Panc1 (cell line): ENCODE measurements around the gene LINC00305. TPM values are rescaled to one million over a fixed set of nuclear protein-coding genes. Genes with fewer than 3 reads are reported as not detected.

ENCODE experiments used
- ATAC-seq: fragments of 200-7000 bp; cut with Tn5 transposase; 2 replicates; pipeline ENCODE4 v1.9.1; 2020; ENCODE audit warnings: mild to moderate bottlenecking, moderate library complexity
- BruUV-seq: library from RNA; stranded (reverse); fragments of 400-500 nt; replicated peaks from 2 replicates; lab custom pipeline; 2021; lab: Mats Ljungman, UMichigan
- CTCF ChIA-PET: fragments of 300-600 bp; sonication (Branson Sonifier 250); formaldehyde crosslinking; loops from one replicate; lab custom pipeline; 2022; ENCODE audit warnings: antibody characterized with exemption; lab: Charles Lee
- POLR2A ChIA-PET: fragments of 300-600 bp; sonication (Branson Sonifier 250); formaldehyde crosslinking; loops from one replicate; lab custom pipeline; 2022; ENCODE audit warnings: antibody characterized with exemption; lab: Charles Lee
- DNase-seq: peaks from one replicate; pipeline ENCODE4 v3.0.0-alpha.2; 2010; ENCODE audit warnings: low read depth, low spot score
- H3K27ac ChIP-seq: 2 replicates; pipeline ENCODE4 v1.5.1; 2011; ENCODE audit warnings: mild to moderate bottlenecking, low read length, inconsistent platforms
- H3K27me3 ChIP-seq: fragments of 200-500 bp; sonication (Bioruptor generic); 2 replicates; pipeline ENCODE4 v1.6.0; 2014; ENCODE audit warnings: low read length, inconsistent platforms; ENCODE audit not compliant: control insufficient read depth, insufficient read depth
- H3K36me3 ChIP-seq: fragments of 200-500 bp; sonication (Bioruptor generic); 2 replicates; pipeline ENCODE4 v1.5.1; 2014; ENCODE audit warnings: inconsistent platforms, mild to moderate bottlenecking, low read length, moderate library complexity; ENCODE audit not compliant: control insufficient read depth, insufficient read depth
- H3K4me1 ChIP-seq: 2 replicates; pipeline ENCODE4 v1.5.1; 2011; ENCODE audit warnings: inconsistent platforms, mild to moderate bottlenecking, low read length, moderate library complexity; ENCODE audit not compliant: control insufficient read depth, insufficient read depth
- H3K4me3 ChIP-seq, 2 experiments: 2 replicates each; pipeline ENCODE4 v1.5.1; 2011 to 2012; ENCODE audit warnings: low read depth in 2 of 2, low read length in 2 of 2, mild to moderate bottlenecking in 2 of 2, inconsistent platforms in 1 of 2, moderate library complexity in 1 of 2
- H3K9me3 ChIP-seq: fragments of 200-500 bp; sonication (Bioruptor generic); 2 replicates; pipeline ENCODE4 v1.5.1; 2014; ENCODE audit warnings: low read depth, mild to moderate bottlenecking, inconsistent platforms, low read length, moderate library complexity; ENCODE audit not compliant: control insufficient read depth, insufficient read depth
- CTCF ChIP-seq: fragments of 450-650 bp; IDR thresholded peaks from 2 replicates; pipeline ENCODE4 v1.5.1; 2017; ENCODE audit warnings: mild to moderate bottlenecking
- POLR2AphosphoS5 ChIP-seq: IDR thresholded peaks from 2 replicates; pipeline ENCODE4 v1.6.1; 2012; ENCODE audit warnings: mild to moderate bottlenecking, low read depth, low read length, moderate library complexity
- SIN3A ChIP-seq: IDR thresholded peaks from 2 replicates; pipeline ENCODE4 v1.6.1; 2012; ENCODE audit warnings: low read depth, mild to moderate bottlenecking, low read length, moderate library complexity, borderline replicate concordance; ENCODE audit not compliant: insufficient read depth
- TCF7L2 ChIP-seq: IDR thresholded peaks from 2 replicates; pipeline ENCODE4 v1.6.1; 2011; ENCODE audit warnings: mild to moderate bottlenecking, low read depth, low read length, inconsistent platforms
- in situ Hi-C: cut with HindIII; loops from 2 replicates; pipeline ENCODE4 v1.10.0; 2016; ENCODE audit warnings: low sequenced_read_pairs, low pct_unique_long_range_greater_than_20kb
- intact Hi-C: fragments of 100-400 bp; cut with micrococcal nuclease; formaldehyde crosslinking; loops from one replicate; pipeline ENCODE4 v1.10.0; 2022; ENCODE audit not compliant: unreplicated experiment
- total RNA-seq: library from RNA; stranded (reverse); gene quantifications from one replicate; pipeline ENCODE4 v1.2.1, GENCODE V29; 2021; ENCODE audit not compliant: unreplicated experiment
- TF ChIP-seq, protein P1 (sequence below), 2 experiments: IDR thresholded peaks; 2 replicates each; pipeline ENCODE4 v1.6.1; 2011 to 2012; ENCODE audit warnings: low read depth in 2 of 2, control low read depth in 1 of 2, low read length in 1 of 2, mild to moderate bottlenecking in 1 of 2, moderate library complexity in 1 of 2; ENCODE audit not compliant: insufficient read depth in 1 of 2

Gene LINC00305
- total RNA-seq, 1 experiment from 2014 or later = not detected

GRCh38 chr18:64164883-64165282, 16.0 kb upstream of the LINC00305 start:
- no peak for DNase-seq
- CTCF ChIA-PET = interaction anchor here (0.6 kb wide), 1 partner anchor 127 kb away, joined by 3 read pairs; no protein-coding TSS in a partner anchor
- in situ Hi-C loops = no loop called here
- BruUV-seq = no TSS peak
- no peak for TF ChIP-seq TCF7L2
- no peak for TF ChIP-seq POLR2AphosphoS5
- no peak for ATAC-seq
- H3K4me1 ChIP-seq = no peaks in the 10 kb centered on the region
- H3K27ac ChIP-seq = no peak overlapping the region
- intact Hi-C loops = no loop called here
- no peaks in the 10 kb centered on the region for H3K36me3 ChIP-seq
- POLR2A ChIA-PET = no interaction called here
- no peak overlapping the region for H3K4me3 ChIP-seq
- no peaks in the 10 kb centered on the region for H3K9me3 ChIP-seq
- no peaks in the 10 kb centered on the region for H3K27me3 ChIP-seq

DNA sequence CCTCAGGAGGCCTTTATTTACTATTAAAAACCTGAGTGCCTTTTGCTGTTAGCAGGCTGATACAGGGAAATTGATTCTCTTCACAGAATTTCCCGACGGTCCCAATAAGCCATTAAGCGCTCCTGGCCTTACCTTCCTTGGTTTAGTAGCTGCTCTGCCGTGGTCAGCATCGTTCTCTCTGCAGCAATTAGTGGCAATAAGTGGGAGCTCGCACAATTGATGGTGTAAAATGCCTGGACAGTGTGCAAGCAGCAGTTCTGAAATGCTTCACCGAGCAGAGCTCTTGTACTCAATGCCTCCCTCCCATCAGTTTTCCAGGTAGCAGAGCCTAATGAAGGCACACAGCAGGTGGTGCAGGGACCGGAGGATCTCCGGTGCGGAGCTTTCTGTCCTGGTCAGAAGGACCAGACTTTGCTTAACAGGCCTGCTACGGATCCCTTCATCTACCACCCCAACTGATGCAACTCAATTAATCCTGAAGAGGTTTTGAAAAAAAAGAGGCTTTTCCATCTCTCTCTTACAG, 1.1 kb upstream of the LINC00305 start:
- Histone ChIP-seq H3K36me3 (no peaks in the 10 kb centered on the region), H3K4me3 (no peak overlapping the region), H3K27ac (no peak overlapping the region), H3K9me3 (no peaks in the 10 kb centered on the region), H3K27me3 (no peaks in the 10 kb centered on the region), H3K4me1 (no peaks in the 10 kb centered on the region)
- in situ Hi-C loops = no loop called here
- ATAC-seq = no peak
- intact Hi-C loops = no loop called here
- DNase-seq = no peak
- ChIA-PET CTCF (no interaction called here), POLR2A (no interaction called here)
- no TSS peak for BruUV-seq
- TF ChIP-seq, protein P1, sequence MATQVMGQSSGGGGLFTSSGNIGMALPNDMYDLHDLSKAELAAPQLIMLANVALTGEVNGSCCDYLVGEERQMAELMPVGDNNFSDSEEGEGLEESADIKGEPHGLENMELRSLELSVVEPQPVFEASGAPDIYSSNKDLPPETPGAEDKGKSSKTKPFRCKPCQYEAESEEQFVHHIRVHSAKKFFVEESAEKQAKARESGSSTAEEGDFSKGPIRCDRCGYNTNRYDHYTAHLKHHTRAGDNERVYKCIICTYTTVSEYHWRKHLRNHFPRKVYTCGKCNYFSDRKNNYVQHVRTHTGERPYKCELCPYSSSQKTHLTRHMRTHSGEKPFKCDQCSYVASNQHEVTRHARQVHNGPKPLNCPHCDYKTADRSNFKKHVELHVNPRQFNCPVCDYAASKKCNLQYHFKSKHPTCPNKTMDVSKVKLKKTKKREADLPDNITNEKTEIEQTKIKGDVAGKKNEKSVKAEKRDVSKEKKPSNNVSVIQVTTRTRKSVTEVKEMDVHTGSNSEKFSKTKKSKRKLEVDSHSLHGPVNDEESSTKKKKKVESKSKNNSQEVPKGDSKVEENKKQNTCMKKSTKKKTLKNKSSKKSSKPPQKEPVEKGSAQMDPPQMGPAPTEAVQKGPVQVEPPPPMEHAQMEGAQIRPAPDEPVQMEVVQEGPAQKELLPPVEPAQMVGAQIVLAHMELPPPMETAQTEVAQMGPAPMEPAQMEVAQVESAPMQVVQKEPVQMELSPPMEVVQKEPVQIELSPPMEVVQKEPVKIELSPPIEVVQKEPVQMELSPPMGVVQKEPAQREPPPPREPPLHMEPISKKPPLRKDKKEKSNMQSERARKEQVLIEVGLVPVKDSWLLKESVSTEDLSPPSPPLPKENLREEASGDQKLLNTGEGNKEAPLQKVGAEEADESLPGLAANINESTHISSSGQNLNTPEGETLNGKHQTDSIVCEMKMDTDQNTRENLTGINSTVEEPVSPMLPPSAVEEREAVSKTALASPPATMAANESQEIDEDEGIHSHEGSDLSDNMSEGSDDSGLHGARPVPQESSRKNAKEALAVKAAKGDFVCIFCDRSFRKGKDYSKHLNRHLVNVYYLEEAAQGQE (IDR thresholded peaks at IDR 0.05; ENCODE audit: insufficient read depth in 1 of 2, low read depth in 2 of 2, low read length in 1 of 2) = no peak
- TF ChIP-seq POLR2AphosphoS5 = no peak
- no peak for TF ChIP-seq SIN3A
- no peak for TF ChIP-seq TCF7L2
- no peak for TF ChIP-seq CTCF

GRCh38 chr18:64142904-64143303, 6.0 kb downstream of the LINC00305 start:
- H3K9me3 ChIP-seq = no peaks in the 10 kb centered on the region
- H3K4me1 ChIP-seq = no peaks in the 10 kb centered on the region
- intact Hi-C loops (no loop called here), in situ Hi-C loops (no loop called here)
- CTCF ChIA-PET = no interaction called here
- no peaks in the 10 kb centered on the region; the same call in 1 of the 2 replicates for H3K36me3 ChIP-seq
- ATAC-seq = no peak
- POLR2A ChIA-PET = no interaction called here
- TF ChIP-seq TCF7L2 (no peak), CTCF (no peak), SIN3A (no peak), POLR2AphosphoS5 (no peak)
- TF ChIP-seq, protein P1 (IDR thresholded peaks at IDR 0.05; ENCODE audit: insufficient read depth in 1 of 2, low read depth in 2 of 2, low read length in 1 of 2) = no peak
- H3K27ac ChIP-seq = no peak overlapping the region
- BruUV-seq = no TSS peak
- no peak for DNase-seq
- H3K27me3 ChIP-seq = no peaks in the 10 kb centered on the region
- H3K4me3 ChIP-seq = no peak overlapping the region
